Measurements from ENCODE around the gene NRG3. TPM values are rescaled to one million over a fixed set of nuclear protein-coding genes. Genes with fewer than 3 reads are reported as not detected.

NRG3 gene
- total RNA-seq, 1 donor from 2014 or later: 2.3 TPM

- no peak for ATAC-seq
- intact Hi-C loops (cut with DNase I): no loop called here
These were observed 9.9 kb downstream of the NRG3 start for GRCh38 chr10:81884856-81885255.

GRCh38 chr10:81885491-81885890 lies 10.5 kb downstream of the NRG3 start:
- intact Hi-C loops (cut with DNase I): no loop called here
- ATAC-seq: no peak
- no peak for DNase-seq
- no peaks in the 10 kb centered on the region for H3K27me3 ChIP-seq
- no peak overlapping the region for H3K4me3 ChIP-seq
- no peaks in the 10 kb centered on the region for H3K4me1 ChIP-seq
- no peak for TF ChIP-seq CTCF (IDR thresholded peaks at IDR 0.05)
- no peaks in the 10 kb centered on the region for H3K36me3 ChIP-seq
- H3K27ac ChIP-seq: no peak overlapping the region
- no peaks in the 10 kb centered on the region for H3K9me3 ChIP-seq

More at GRCh38 chr10:81884856-81885255, 9.9 kb downstream of the NRG3 start:
- Histone ChIP-seq H3K36me3 (no peaks in the 10 kb centered on the region), H3K27me3 (no peaks in the 10 kb centered on the region), H3K27ac (no peak overlapping the region), H3K9me3 (no peaks in the 10 kb centered on the region), H3K4me3 (no peak overlapping the region), H3K4me1 (no peaks in the 10 kb centered on the region)
- DNase-seq: no peak
- no peak for TF ChIP-seq CTCF (IDR thresholded peaks at IDR 0.05)

GRCh38 chr10:81886939-81887338 lies 11.9 kb downstream of the NRG3 start:
- no peak for DNase-seq

GRCh38 chr10:81889181-81889769 lies 14.3 kb downstream of the NRG3 start:
- Histone ChIP-seq H3K4me3 (no peak overlapping the region), H3K4me1 (no peaks in the 10 kb centered on the region), H3K27me3 (no peaks in the 10 kb centered on the region), H3K9me3 (no peaks in the 10 kb centered on the region), H3K36me3 (no peaks in the 10 kb centered on the region), H3K27ac (no peak overlapping the region)
- no peak for TF ChIP-seq CTCF (IDR thresholded peaks at IDR 0.05)
- intact Hi-C loops (cut with DNase I): no loop called here
- DNase-seq: no peak
- ATAC-seq: no peak

More at GRCh38 chr10:81886939-81887338, 11.9 kb downstream of the NRG3 start:
- no peaks in the 10 kb centered on the region for H3K4me1 ChIP-seq
- no peak overlapping the region for H3K27ac ChIP-seq
- intact Hi-C loops (cut with DNase I): no loop called here
- no peaks in the 10 kb centered on the region for H3K36me3 ChIP-seq
- H3K9me3 ChIP-seq: no peaks in the 10 kb centered on the region
- no peaks in the 10 kb centered on the region for H3K27me3 ChIP-seq
- no peak overlapping the region for H3K4me3 ChIP-seq
- ATAC-seq: no peak
- no peak for TF ChIP-seq CTCF (IDR thresholded peaks at IDR 0.05)

- H3K27ac ChIP-seq: no peak overlapping the region
- no peaks in the 10 kb centered on the region for H3K27me3 ChIP-seq
- no peak overlapping the region for H3K4me3 ChIP-seq
- H3K9me3 ChIP-seq: no peaks in the 10 kb centered on the region
- no peak for TF ChIP-seq CTCF (IDR thresholded peaks at IDR 0.05)
- H3K36me3 ChIP-seq: no peaks in the 10 kb centered on the region
- no peak for ATAC-seq
- intact Hi-C loops (cut with DNase I): no loop called here
- H3K4me1 ChIP-seq: no peaks in the 10 kb centered on the region
- DNase-seq: no peak
These were observed 19.6 kb downstream of the NRG3 start for GRCh38 chr10:81894616-81895015.

- intact Hi-C loops (cut with DNase I): no loop called here
These were observed 23.5 kb downstream of the NRG3 start for GRCh38 chr10:81898518-81898917.

More at GRCh38 chr10:81898518-81898917, 23.5 kb downstream of the NRG3 start:
- no peaks in the 10 kb centered on the region for H3K36me3 ChIP-seq
- H3K27me3 ChIP-seq: no peaks in the 10 kb centered on the region
- DNase-seq (no peak), ATAC-seq (no peak)
- no peaks in the 10 kb centered on the region for H3K9me3 ChIP-seq
- no peak overlapping the region for H3K27ac ChIP-seq
- H3K4me1 ChIP-seq: no peaks in the 10 kb centered on the region
- no peak overlapping the region for H3K4me3 ChIP-seq
- TF ChIP-seq CTCF (IDR thresholded peaks at IDR 0.05): no peak

All from upper lobe of right lung (tissue), 1 donor.